Measurements from ENCODE around the gene LSM7.

Gene LSM7

GRCh38 chr19:2336528-2337328 lies 8.3 kb upstream of the LSM7 start:
- DNase-seq: no peak

DNA sequence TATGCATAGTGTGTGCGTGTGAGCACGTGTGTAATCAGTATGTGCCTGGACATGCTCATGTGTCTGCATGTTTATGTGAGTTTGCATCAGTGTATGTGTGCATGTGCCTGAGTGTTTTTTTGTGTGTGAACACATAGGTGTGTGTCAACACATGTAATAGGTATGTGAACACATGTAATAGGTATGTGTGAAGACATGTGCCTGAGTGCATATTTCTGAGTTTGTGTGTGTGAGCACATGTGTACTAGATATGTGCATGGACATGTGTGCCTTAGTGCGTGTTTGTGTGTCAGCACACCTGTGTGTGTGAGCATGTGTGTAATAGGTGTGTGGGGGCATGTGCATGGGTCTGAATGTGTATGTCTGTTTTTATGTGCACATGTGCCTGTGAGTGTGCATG lies 7.5 kb upstream of the LSM7 start:
- no peak for DNase-seq

- DNase-seq: no peak
Measured at GRCh38 chr19:2334986-2335846, 6.8 kb upstream of the LSM7 start.

GRCh38 chr19:2334426-2334825 lies 6.0 kb upstream of the LSM7 start:
- DNase-seq: no peak

DNA sequence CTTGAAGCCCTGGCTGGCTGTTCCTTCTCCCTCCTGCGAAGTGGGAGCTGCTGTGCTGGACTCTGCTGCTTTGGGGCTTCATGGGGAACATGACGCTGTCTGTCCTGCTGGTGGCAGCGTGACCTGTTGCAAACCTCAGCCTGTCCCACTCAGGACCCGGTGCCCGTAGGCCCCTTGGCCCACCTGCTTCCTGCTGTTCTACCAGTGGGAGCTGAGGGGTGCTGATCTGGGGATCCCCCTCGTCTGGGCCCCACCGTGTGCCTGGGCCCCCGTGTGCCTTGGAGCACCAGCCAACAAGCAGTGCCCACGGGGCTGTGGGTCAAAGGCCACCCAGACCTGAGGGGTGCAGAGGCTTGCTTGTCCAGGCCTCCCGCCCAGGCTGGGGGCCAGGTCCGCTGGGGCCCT lies 5.4 kb upstream of the LSM7 start:
- no peak for DNase-seq

DNA sequence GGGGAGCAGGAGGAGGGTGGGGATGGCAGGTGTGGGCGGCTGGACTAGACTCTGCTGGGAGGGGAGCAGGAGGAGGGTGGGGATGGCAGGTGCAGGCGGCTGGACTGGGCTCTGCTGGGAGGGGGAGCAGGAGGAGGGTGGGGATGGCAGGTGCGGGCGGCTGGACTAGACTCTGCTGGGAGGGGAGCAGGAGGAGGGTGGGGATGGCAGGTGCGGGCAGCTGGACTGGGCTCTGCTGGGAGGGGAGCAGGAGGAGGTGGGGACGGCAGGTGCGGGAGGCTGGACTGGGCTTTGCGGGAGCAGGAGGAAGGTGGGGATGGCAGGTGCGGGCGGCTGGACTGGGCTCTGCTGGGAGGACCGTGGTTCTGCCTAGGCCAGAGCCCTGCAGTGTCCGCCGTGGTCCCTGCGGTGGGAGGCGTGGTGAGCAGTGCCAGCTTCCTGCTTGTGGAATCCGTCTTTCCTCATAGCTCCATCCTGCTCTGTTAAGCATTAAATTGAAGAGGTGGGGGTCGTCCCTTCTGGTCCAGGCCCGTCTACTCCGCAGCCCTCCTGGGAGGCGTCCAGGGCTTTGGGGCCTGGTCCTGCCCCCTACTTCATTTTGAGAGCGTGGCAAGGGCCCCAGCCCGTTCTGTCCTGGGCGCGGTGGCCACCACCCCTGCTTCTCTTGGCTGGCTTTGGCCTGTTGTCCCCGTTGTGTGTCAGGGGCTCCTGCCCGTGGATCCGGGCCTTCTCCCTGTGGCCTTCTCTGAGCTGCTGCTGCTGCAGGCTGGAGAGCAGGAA lies 4.8 kb upstream of the LSM7 start:
- DNase-seq: no peak

GRCh38 chr19:2332341-2333026 lies 4.1 kb upstream of the LSM7 start:
- no peak for DNase-seq

GRCh38 chr19:2331601-2332246 lies 3.3 kb upstream of the LSM7 start:
- no peak for DNase-seq

GRCh38 chr19:2330632-2331284 lies 2.4 kb upstream of the LSM7 start:
- no peak for DNase-seq

DNA sequence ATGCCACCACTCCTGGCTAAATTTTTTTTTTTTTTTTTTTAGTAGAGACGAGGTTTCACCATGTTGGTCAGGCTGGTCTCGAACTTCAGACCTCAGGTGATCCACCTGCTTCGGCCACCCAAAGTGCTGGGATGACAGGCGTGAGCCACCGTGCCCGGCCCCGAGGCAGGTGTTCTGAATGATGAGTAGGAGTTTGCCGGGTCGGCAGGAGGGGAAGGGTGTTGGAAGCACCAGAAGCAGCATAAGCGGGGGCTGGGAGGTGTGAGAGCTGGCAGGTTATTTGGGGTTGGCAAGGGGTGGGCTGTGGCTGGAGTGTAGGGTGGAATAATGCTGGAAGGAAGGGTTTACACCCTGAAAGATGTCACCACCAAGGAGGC lies 1.9 kb upstream of the LSM7 start:
- no peak for DNase-seq

DNA sequence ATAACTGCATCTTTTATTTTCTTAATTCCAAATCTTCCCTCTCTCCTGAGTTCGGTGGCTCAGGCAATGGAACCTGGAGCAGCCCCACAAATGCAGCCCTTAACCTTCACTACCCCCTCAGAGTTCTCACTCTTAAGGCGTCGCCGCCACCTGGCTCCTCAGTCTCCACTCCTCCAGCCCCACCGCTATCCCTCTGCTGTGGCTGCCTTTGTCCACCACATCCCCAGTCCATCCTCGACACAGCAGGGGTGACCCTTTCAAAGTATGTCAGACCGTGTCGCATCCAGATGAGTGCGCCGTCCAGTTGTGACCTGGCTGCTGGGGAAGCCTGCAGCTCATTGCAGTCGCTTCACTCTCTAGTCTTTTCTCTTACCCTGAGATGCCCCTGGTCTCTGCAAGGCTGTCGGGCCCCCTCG lies 1.1 kb upstream of the LSM7 start:
- DNase-seq: no peak

- no peak for DNase-seq
Measured at GRCh38 chr19:2329149-2329478, 728 bp upstream of the LSM7 start.

- DNase-seq: peak; percentile 65
Measured at GRCh38 chr19:2327773-2328400, 499 bp downstream of the LSM7 start.

GRCh38 chr19:2326699-2327360 lies 1.6 kb downstream of the LSM7 start:
- DNase-seq: no peak

GRCh38 chr19:2325281-2326046 lies 2.9 kb downstream of the LSM7 start:
- no peak for DNase-seq

- no peak for DNase-seq
Measured at GRCh38 chr19:2324220-2324948, 4.0 kb downstream of the LSM7 start.

DNA sequence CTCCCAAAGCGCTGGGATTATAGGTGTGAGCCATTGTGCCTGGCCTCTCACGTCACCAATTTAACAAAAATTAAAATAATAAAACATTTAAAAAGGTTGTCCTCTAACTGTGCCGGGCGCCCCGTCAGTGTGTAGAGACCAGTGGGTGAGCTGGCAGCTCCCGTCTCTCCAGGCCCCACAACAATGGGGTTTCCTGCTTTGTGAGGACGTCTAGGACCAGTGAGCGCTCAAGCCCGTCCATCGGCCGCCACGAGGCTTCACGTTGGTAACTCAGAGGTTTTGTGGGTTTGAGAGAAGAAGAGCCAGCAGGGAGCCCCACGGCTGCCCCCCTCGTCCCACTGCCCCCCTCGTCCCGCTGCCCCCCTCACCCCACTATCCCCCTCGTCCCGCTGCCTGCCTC lies 4.7 kb downstream of the LSM7 start:
- no peak for DNase-seq

DNA sequence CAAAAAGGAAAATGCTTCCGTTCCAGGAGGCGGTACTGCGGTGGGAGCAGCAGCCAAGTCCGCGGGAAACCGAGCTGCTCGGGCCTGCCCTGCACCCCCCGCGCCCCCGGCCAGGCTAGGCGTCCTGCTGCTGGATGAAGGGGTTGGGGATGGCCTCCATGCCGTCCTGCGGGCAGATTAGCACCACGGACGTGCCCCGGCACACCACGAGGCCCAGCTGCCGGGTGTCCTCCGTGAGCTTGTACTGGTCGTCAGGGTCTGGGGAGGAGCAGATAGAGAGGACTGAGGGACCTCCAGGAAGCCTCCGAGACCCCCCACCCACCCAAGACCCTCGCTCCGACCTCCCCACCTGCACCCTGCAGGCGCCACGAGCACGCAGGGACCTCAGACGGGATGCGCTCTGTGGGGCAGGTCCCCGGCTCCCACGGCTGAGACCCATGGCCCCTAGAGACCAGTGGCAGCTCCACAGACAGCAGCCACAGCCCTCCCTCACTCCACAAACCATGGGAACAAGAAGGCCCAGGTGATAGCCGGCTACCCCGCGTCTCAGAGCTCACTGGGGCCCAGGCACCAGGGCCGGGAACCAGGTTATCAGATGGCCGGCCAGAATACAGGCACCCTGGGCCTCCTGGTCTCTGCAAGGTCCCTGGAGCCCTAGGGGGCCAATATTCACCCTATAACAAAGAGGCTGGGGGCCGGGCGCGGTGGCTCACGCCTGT lies 6.7 kb downstream of the LSM7 start:
- no peak for DNase-seq

DNA sequence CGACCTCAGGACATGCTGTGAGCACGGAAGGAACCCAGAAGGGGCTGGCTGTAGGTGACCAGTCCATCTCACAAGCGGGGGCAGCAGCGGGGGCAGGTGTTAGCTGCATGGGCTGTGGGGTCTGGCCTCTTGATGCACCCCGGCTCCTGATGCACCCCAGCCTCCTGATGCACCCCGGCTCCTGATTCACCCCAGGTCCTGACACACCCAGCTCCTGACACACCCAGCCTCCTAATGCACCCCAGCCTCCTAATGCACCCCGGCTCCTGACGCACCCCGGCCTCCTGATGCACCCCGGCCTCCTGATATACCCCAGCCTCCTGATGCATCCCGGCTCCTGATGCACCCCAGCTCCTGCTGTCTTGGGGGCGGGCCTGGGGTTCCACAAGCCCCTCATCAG lies 7.4 kb downstream of the LSM7 start:
- DNase-seq: no peak
